ENCODE measurements around the gene MTUS2. TPM values are rescaled to one million over a fixed set of nuclear protein-coding genes. Genes with fewer than 3 reads are reported as not detected.

The MTUS2 gene
- total RNA-seq, 2 donors from 2014 or later = 0.11 TPM; not detected in 1

GRCh38 chr13:29005035-29005762 is 185.1 kb downstream of the MTUS2 start:
- H3K4me3 Mint-ChIP-seq = no peak overlapping the region

GRCh38 chr13:29005763-29006120 is 185.6 kb downstream of the MTUS2 start:
- no peak overlapping the region for H3K27ac Mint-ChIP-seq
- H3K4me3 Mint-ChIP-seq = no peak overlapping the region
- no peaks in the 10 kb centered on the region for H3K4me1 Mint-ChIP-seq
- peaks cover 1% of the 10 kb centered on the region for H3K9me3 Mint-ChIP-seq
- no peaks in the 10 kb centered on the region for H3K27me3 Mint-ChIP-seq
- H3K36me3 Mint-ChIP-seq (ENCODE audit: low read depth) = no peaks in the 10 kb centered on the region
- no peak for ATAC-seq (replicated peaks)

More at GRCh38 chr13:29005035-29005762, 185.1 kb downstream of the MTUS2 start:
- Mint-ChIP-seq H3K4me1 (no peaks in the 10 kb centered on the region), H3K36me3 (ENCODE audit: low read depth) (no peaks in the 10 kb centered on the region), H3K27me3 (no peaks in the 10 kb centered on the region), H3K9me3 (peaks cover 4% of the 10 kb centered on the region), H3K27ac (no peak overlapping the region)
- no peak for ATAC-seq (replicated peaks)

- H3K9me3 Mint-ChIP-seq = no peaks in the 10 kb centered on the region
- no peak overlapping the region for H3K4me3 Mint-ChIP-seq
- ATAC-seq (replicated peaks) = no peak
- H3K4me1 Mint-ChIP-seq = no peaks in the 10 kb centered on the region
- H3K27ac Mint-ChIP-seq = no peak overlapping the region
- no peaks in the 10 kb centered on the region for H3K36me3 Mint-ChIP-seq (ENCODE audit: low read depth)
- no peaks in the 10 kb centered on the region for H3K27me3 Mint-ChIP-seq
Measured at GRCh38 chr13:29006359-29006850, 186.3 kb downstream of the MTUS2 start.

- H3K4me1 Mint-ChIP-seq = no peaks in the 10 kb centered on the region
- H3K36me3 Mint-ChIP-seq (ENCODE audit: low read depth) = no peaks in the 10 kb centered on the region
- H3K4me3 Mint-ChIP-seq = no peak overlapping the region
- H3K27me3 Mint-ChIP-seq = no peaks in the 10 kb centered on the region
- no peak overlapping the region for H3K27ac Mint-ChIP-seq
- no peaks in the 10 kb centered on the region for H3K9me3 Mint-ChIP-seq
- ATAC-seq (replicated peaks) = no peak
Measured at GRCh38 chr13:29008296-29008695, 188.2 kb downstream of the MTUS2 start.

GRCh38 chr13:29020314-29020713 is 200.2 kb downstream of the MTUS2 start:
- H3K4me3 Mint-ChIP-seq = no peak overlapping the region
- H3K4me1 Mint-ChIP-seq = peaks cover 5% of the 10 kb centered on the region
- no peaks in the 10 kb centered on the region for H3K36me3 Mint-ChIP-seq (ENCODE audit: low read depth)
- no peak overlapping the region for H3K27ac Mint-ChIP-seq
- H3K27me3 Mint-ChIP-seq = no peaks in the 10 kb centered on the region
- H3K9me3 Mint-ChIP-seq = peaks cover 3% of the 10 kb centered on the region
- ATAC-seq (replicated peaks) = no peak

- Mint-ChIP-seq H3K36me3 (ENCODE audit: low read depth) (no peaks in the 10 kb centered on the region), H3K4me1 (peaks cover 5% of the 10 kb centered on the region), H3K27me3 (no peaks in the 10 kb centered on the region), H3K9me3 (peaks cover 3% of the 10 kb centered on the region), H3K4me3 (no peak overlapping the region), H3K27ac (no peak overlapping the region)
- ATAC-seq (replicated peaks) = no peak
Measured at GRCh38 chr13:29021311-29021710, 201.2 kb downstream of the MTUS2 start.

- Mint-ChIP-seq H3K4me3 (no peak overlapping the region), H3K36me3 (ENCODE audit: low read depth) (no peaks in the 10 kb centered on the region), H3K9me3 (peaks cover 3% of the 10 kb centered on the region), H3K27me3 (no peaks in the 10 kb centered on the region), H3K27ac (no peak overlapping the region), H3K4me1 (peaks cover 5% of the 10 kb centered on the region)
- no peak for ATAC-seq (replicated peaks)
Measured at GRCh38 chr13:29021717-29022116, 201.6 kb downstream of the MTUS2 start.

GRCh38 chr13:29022410-29022809 is 202.3 kb downstream of the MTUS2 start:
- no peaks in the 10 kb centered on the region for H3K27me3 Mint-ChIP-seq
- H3K36me3 Mint-ChIP-seq (ENCODE audit: low read depth) = no peaks in the 10 kb centered on the region
- no peak overlapping the region for H3K27ac Mint-ChIP-seq
- no peak overlapping the region for H3K4me3 Mint-ChIP-seq
- H3K4me1 Mint-ChIP-seq = peaks cover 5% of the 10 kb centered on the region
- ATAC-seq (replicated peaks) = no peak
- peaks cover 3% of the 10 kb centered on the region for H3K9me3 Mint-ChIP-seq

- Mint-ChIP-seq H3K4me1 (peaks cover 5% of the 10 kb centered on the region), H3K4me3 (no peak overlapping the region), H3K27ac (no peak overlapping the region), H3K27me3 (no peaks in the 10 kb centered on the region), H3K36me3 (ENCODE audit: low read depth) (no peaks in the 10 kb centered on the region), H3K9me3 (peaks cover 3% of the 10 kb centered on the region)
- ATAC-seq (replicated peaks) = no peak
Measured at GRCh38 chr13:29022968-29023367, 202.8 kb downstream of the MTUS2 start.

GRCh38 chr13:29024783-29025182 is 204.6 kb downstream of the MTUS2 start:
- Mint-ChIP-seq H3K4me3 (no peak overlapping the region), H3K27ac (no peak overlapping the region), H3K36me3 (ENCODE audit: low read depth) (no peaks in the 10 kb centered on the region), H3K4me1 (peaks cover 5% of the 10 kb centered on the region), H3K9me3 (peaks cover 3% of the 10 kb centered on the region), H3K27me3 (no peaks in the 10 kb centered on the region)
- ATAC-seq (replicated peaks) = no peak

- ATAC-seq (replicated peaks) = no peak
- H3K9me3 Mint-ChIP-seq = no peaks in the 10 kb centered on the region
- H3K27ac Mint-ChIP-seq = no peak overlapping the region
- no peaks in the 10 kb centered on the region for H3K36me3 Mint-ChIP-seq (ENCODE audit: low read depth)
- H3K27me3 Mint-ChIP-seq = no peaks in the 10 kb centered on the region
- H3K4me3 Mint-ChIP-seq = no peak overlapping the region
- H3K4me1 Mint-ChIP-seq = no peaks in the 10 kb centered on the region
Measured at GRCh38 chr13:29028868-29029267, 208.7 kb downstream of the MTUS2 start.

- Mint-ChIP-seq H3K4me3 (no peak overlapping the region), H3K4me1 (peaks cover 4% of the 10 kb centered on the region), H3K36me3 (ENCODE audit: low read depth) (no peaks in the 10 kb centered on the region)
Measured at GRCh38 chr13:29038700-29039099, 218.6 kb downstream of the MTUS2 start.

GRCh38 chr13:29039212-29039611 is 219.1 kb downstream of the MTUS2 start:
- peaks cover 8% of the 10 kb centered on the region for H3K9me3 Mint-ChIP-seq
- no peaks in the 10 kb centered on the region for H3K27me3 Mint-ChIP-seq
- H3K36me3 Mint-ChIP-seq (ENCODE audit: low read depth) = no peaks in the 10 kb centered on the region
- peaks cover 4% of the 10 kb centered on the region for H3K4me1 Mint-ChIP-seq
- H3K4me3 Mint-ChIP-seq = no peak overlapping the region
- H3K27ac Mint-ChIP-seq = no peak overlapping the region
- ATAC-seq (replicated peaks) = no peak

More at GRCh38 chr13:29038700-29039099, 218.6 kb downstream of the MTUS2 start:
- Mint-ChIP-seq H3K27ac (no peak overlapping the region), H3K9me3 (peaks cover 7% of the 10 kb centered on the region), H3K27me3 (no peaks in the 10 kb centered on the region)
- no peak for ATAC-seq (replicated peaks)

- H3K27ac Mint-ChIP-seq = no peak overlapping the region
- peaks cover 4% of the 10 kb centered on the region for H3K27me3 Mint-ChIP-seq
- H3K9me3 Mint-ChIP-seq = peaks cover 31% of the 10 kb centered on the region
- ATAC-seq (replicated peaks) = no peak
- H3K4me1 Mint-ChIP-seq = peaks cover 8% of the 10 kb centered on the region
- no peaks in the 10 kb centered on the region for H3K36me3 Mint-ChIP-seq (ENCODE audit: low read depth)
- no peak overlapping the region for H3K4me3 Mint-ChIP-seq
Measured at GRCh38 chr13:29046588-29046987, 226.4 kb downstream of the MTUS2 start.

GRCh38 chr13:29049524-29049923 is 229.4 kb downstream of the MTUS2 start:
- H3K4me1 Mint-ChIP-seq = peaks cover 8% of the 10 kb centered on the region
- no peak overlapping the region for H3K27ac Mint-ChIP-seq

More at GRCh38 chr13:29049524-29049923, 229.4 kb downstream of the MTUS2 start:
- peaks cover 31% of the 10 kb centered on the region for H3K9me3 Mint-ChIP-seq
- H3K36me3 Mint-ChIP-seq (ENCODE audit: low read depth) = no peaks in the 10 kb centered on the region
- H3K27me3 Mint-ChIP-seq = peaks cover 4% of the 10 kb centered on the region
- ATAC-seq (replicated peaks) = no peak
- no peak overlapping the region for H3K4me3 Mint-ChIP-seq
